ENCODE measurements around the gene PAH. TPM values are rescaled to one million over a fixed set of nuclear protein-coding genes. Genes with fewer than 3 reads are reported as not detected.

PAH gene
- polyA plus RNA-seq (ENCODE audit: low read depth in 6 of 6) = not detected

DNA sequence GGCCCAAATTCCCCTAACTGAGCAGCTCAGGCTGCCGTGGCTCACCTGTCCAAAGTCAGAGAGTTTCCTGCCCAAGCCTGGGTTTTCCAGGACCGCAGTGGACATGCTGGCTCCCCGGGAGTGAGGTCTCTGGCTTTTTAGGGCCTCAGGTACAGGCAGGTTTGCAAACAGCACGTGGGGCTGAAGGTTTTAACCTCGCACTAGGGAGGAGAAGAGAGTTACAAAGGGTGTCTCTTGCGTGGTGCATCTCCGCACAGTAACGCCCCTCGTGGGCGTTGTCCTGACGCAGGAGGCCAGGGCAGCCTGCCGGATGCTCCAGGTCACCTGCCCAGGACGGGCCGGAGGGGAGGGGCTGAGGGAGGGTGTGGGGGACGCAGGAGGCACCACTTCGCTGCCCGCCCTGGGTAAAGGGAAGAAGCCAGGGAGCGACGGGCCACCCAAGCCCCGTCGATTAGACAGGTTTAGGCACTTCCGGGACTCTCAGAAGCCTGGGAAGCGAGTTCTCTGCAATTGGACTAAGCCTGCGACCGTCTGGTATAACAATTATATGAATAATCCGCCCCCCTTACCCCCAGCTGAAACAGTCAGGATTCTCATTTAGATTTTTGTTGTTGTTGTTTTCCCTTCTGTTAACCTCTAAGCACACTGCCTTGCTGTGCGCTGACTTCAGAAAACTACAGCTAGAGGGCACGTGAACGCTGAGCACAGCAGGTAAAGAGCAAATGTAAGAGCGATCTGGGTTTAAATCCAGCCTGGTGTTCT, at the start of gene PAH:
TSS of gene PAH (minus strand) at position 219 of the 762 bp plus-strand sequence. CDS start at position 105, 114 bp downstream.
- peaks cover 0 to 3% (median 0%) of the 10 kb centered on the region in 7 donors for H3K9me3 Mint-ChIP-seq
- no peaks in the 10 kb centered on the region for H3K36me3 Mint-ChIP-seq
- peak within 1 kb of the TSS in 2 of 6 donors; percentile 35 to 39 for H3K27ac Mint-ChIP-seq
- DNase-seq (no peak), ATAC-seq (ENCODE audit: low read depth in 2 of 2) (peak; percentile 45 to 54)
- H3K27me3 Mint-ChIP-seq = peaks cover 47 to 59% (median 50%) of the 10 kb centered on the region in 3 donors
- peak within 1 kb of the TSS in 6 of 8 donors; percentile 44 to 81 (median 62) for H3K4me3 Mint-ChIP-seq
- H3K4me1 Mint-ChIP-seq = peaks cover 4 to 11% (median 10%) of the 10 kb centered on the region in 3 donors

DNA sequence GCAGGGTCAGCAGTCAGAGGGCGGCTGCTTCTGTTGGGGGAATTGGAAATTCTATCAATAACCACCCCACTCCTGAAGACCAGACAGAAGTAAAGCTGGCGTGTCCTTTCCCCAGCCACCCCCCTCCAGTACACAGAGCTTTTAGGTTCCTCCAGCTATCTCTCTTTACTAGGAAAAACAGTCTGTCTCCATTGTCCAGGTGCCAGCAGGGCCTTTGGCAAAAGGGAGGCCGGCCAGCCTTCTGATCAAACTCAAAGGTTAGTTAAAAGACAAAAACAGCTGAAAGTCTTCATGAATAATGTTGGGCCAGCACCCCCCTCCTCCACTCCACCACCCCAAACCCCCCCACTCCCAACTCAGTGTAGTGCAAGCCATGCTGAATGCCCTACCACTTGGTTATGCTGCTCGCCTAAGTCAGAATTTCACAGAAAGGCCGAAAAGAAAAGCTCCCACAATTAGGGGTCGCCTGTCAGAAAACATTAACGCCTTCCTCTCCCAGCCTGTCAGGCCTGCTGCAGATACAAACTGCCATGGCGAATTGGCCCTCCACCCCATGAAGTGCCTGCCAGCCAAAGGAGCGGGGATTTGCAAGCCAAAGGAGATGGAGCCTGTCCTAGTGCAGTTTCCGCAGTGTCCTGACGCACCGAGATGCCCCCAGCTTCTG, 49.3 kb upstream of the PAH start:
- no peak for ATAC-seq (ENCODE audit: low read depth in 2 of 2)
- Mint-ChIP-seq H3K27me3 (peaks cover 78 to 88% (median 87%) of the 10 kb centered on the region in 3 donors), H3K4me3 (peak overlapping the region in 3 of 8 donors; percentile 13 to 61 (median 51))

DNA sequence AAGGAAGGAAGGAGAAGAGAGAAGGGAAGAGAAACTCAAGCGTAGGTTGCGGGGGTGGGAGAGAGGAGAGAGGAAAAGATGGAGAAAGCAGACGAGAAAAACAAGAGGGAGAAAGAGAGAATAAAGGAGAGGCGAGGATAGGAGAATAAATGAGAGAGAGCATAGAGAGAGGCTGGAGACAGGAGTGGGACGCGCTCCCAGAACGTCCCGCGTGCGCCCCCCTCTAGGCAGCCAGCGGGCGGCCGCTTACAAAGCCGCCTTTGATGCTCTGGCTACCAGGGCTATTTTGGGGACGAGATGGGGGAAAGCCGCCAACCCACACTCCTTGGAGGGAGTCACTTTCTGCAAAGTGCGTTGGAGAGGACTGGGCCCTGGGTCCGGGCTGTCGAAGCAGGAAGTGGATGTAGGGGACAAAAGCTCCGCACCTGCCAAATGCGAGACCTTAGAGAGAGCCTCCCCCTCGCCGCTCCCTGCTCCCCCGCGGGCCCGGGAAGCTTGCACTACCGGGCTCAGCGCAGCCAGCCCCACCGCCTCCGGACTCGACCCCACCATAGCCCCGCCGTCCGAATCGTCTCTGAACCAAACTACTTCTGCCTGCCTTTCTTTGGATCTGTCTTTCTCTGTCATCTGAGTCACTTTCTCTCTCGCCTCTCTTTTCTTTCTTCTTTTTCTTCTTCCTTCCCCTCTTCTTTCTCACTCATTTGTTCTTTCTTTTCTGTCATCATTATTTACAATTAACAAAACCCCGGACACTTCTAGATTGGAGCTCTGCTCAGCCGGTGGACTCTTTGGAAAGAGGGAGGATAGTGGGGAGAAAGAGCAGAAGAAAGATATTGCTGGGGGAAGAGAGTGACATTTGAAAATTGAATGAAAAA, 48.5 kb upstream of the PAH start:
- Mint-ChIP-seq H3K27ac (peak overlapping the region in 1 of 6 donors; percentile 67), H3K4me1 (peaks cover 15 to 33% (median 16%) of the 10 kb centered on the region in 3 donors), H3K36me3 (peaks cover 5 to 13% of the 10 kb centered on the region in 2 donors), H3K9me3 (peaks cover 11 to 38% (median 23%) of the 10 kb centered on the region in 7 donors), H3K27me3 (peaks cover 79 to 89% (median 87%) of the 10 kb centered on the region in 3 donors), H3K4me3 (peak overlapping the region in 7 of 8 donors; percentile 51 to 90 (median 73))
- ATAC-seq (ENCODE audit: low read depth in 2 of 2) (no peak), DNase-seq (no peak)

More for the DNA sequence above, 49.3 kb upstream of the PAH start:
- Mint-ChIP-seq H3K4me1 (peaks cover 15 to 29% (median 16%) of the 10 kb centered on the region in 3 donors), H3K27ac (peak overlapping the region in 1 of 6 donors; percentile 60), H3K9me3 (peaks cover 11 to 36% (median 21%) of the 10 kb centered on the region in 7 donors), H3K36me3 (peaks cover 5 to 13% of the 10 kb centered on the region in 2 donors)
- no peak for DNase-seq

DNA sequence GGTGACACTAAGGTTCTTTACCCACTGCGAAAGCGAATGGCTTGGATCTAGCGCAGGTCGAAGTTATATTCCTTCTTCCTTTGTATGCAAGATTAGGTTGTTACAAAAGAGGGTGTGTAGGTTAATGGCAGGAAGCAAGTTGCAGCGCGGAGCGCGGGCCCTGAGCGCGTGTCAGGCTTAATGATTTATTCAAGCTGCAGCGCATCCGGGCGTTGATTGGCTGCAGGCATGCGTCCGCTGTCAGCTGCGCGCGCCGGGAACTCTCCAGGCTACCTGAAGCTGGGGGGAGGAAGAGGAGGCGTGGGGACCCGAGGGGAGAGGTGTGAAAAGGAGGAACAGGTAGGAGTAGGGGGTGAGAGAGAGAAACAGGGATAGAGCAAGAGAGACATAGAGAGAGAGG, 47.8 kb upstream of the PAH start:
- ATAC-seq (ENCODE audit: low read depth in 2 of 2) = peak; percentile 35 to 43
- Mint-ChIP-seq H3K4me3 (peak overlapping the region in 7 of 8 donors; percentile 51 to 90 (median 74)), H3K27ac (peak overlapping the region in 1 of 6 donors; percentile 67), H3K9me3 (peaks cover 11 to 41% (median 24%) of the 10 kb centered on the region in 7 donors), H3K36me3 (peaks cover 5 to 13% of the 10 kb centered on the region in 2 donors), H3K4me1 (peaks cover 15 to 33% (median 16%) of the 10 kb centered on the region in 3 donors), H3K27me3 (peaks cover 84 to 91% (median 90%) of the 10 kb centered on the region in 3 donors)
- DNase-seq = no peak

DNA sequence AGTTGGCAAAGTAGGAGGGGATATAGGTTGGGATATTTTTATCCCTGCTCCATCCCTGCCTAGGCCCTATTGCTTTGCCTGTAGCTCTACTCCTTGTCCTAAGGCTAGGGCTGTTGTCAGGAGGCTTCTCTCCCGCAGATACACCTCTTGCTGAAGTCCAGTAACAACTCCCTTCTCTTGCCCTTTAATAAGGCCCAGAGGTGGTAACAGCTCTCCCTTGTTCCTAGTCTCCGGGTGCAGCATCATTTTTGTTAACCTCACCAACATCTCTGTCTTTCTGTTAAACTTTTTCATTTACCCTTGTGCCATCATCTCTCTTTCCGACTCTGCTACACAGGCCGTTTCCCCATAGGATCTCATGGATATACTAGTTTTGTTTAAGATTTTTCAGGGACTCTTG, 46.8 kb upstream of the PAH start:
- peaks cover 89 to 98% (median 96%) of the 10 kb centered on the region in 3 donors for H3K27me3 Mint-ChIP-seq
- DNase-seq = no peak
- H3K4me1 Mint-ChIP-seq = peaks cover 20 to 43% (median 21%) of the 10 kb centered on the region in 3 donors
- no peak overlapping the region for H3K27ac Mint-ChIP-seq
- no peak for ATAC-seq (ENCODE audit: low read depth in 2 of 2)
- H3K4me3 Mint-ChIP-seq = peak overlapping the region in 1 of 8 donors; percentile 90
- H3K36me3 Mint-ChIP-seq = peaks cover 5 to 13% of the 10 kb centered on the region in 2 donors
- peaks cover 11 to 50% (median 24%) of the 10 kb centered on the region in 7 donors for H3K9me3 Mint-ChIP-seq

DNA sequence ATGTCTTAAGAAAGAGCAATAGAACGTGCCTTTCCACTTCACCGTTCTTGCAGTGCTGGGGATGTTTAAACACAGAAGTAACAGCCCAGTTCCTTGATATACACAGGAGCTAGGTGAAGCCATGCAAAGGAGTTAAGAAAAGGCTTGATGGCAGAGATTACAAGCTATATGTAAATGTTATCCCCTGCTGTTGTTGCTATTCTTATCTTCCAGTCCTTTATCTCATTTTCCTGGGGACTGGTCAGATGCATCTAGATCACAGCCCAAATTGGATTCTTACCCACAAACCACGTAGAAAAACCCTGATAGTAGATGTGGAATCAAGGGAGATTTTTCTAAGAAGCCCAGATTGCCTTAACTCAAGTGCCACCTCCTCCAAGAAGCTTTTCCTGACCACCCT, 45.9 kb upstream of the PAH start:
- Mint-ChIP-seq H3K9me3 (peaks cover 11 to 50% (median 24%) of the 10 kb centered on the region in 7 donors), H3K27ac (no peak overlapping the region), H3K36me3 (peaks cover 5 to 13% of the 10 kb centered on the region in 2 donors), H3K4me1 (peaks cover 22 to 47% (median 22%) of the 10 kb centered on the region in 3 donors), H3K4me3 (peak overlapping the region in 1 of 8 donors; percentile 85), H3K27me3 (peaks cover 85 to 92% (median 92%) of the 10 kb centered on the region in 3 donors)
- ATAC-seq (ENCODE audit: low read depth in 2 of 2) (no peak), DNase-seq (no peak)

DNA sequence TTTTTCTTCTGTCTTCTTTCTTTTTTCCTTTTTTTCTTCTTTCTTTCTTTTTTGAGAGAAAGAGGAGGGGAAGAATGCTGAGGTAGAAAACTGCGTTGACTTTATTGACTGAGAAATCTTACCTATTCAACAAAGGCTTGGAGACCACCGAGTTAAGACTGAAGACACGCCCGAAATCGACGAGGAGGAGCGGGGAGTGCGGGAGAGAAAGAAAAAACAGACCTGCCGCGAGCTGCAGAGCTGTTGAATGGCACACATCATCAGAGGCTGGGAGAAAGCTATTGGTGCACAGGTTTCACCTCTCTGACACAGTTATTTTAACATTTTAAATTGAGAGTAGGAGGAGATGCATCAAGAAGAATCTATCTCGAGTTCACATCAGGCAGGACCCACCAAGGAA, 45.5 kb upstream of the PAH start:
- no peak for DNase-seq

DNA sequence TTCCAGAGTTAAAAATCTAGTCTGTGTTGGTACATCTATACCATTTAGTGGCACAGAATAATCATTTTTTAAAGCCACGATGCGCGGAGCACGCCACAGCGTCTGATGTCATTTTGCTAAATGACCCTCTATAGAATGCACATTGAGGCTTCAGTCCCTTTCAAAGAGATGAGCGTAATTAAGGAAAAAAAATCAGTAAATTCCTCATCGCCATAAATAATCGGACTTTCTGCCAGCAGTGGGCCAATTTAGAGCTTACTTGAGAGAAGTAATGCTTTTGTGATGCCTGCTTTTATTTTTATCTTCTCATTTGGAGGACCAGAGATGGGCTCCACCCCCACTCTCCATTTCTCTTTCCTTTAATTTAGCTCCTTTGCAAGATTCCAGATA, 44.4 kb upstream of the PAH start:
- H3K36me3 Mint-ChIP-seq = peaks cover 0 to 13% of the 10 kb centered on the region in 2 donors
- DNase-seq (no peak), ATAC-seq (ENCODE audit: low read depth in 2 of 2) (no peak)
- H3K27me3 Mint-ChIP-seq = peaks cover 82 to 92% (median 92%) of the 10 kb centered on the region in 3 donors
- H3K9me3 Mint-ChIP-seq = peaks cover 11 to 50% (median 26%) of the 10 kb centered on the region in 7 donors
- H3K27ac Mint-ChIP-seq = no peak overlapping the region
- peaks cover 37 to 59% (median 37%) of the 10 kb centered on the region in 3 donors for H3K4me1 Mint-ChIP-seq
- H3K4me3 Mint-ChIP-seq = peak overlapping the region in 3 of 8 donors; percentile 5 to 54 (median 28)

More for the DNA sequence above, 45.5 kb upstream of the PAH start:
- Mint-ChIP-seq H3K4me1 (peaks cover 26 to 50% (median 27%) of the 10 kb centered on the region in 3 donors), H3K27me3 (peaks cover 85 to 92% (median 92%) of the 10 kb centered on the region in 3 donors), H3K36me3 (peaks cover 2 to 13% of the 10 kb centered on the region in 2 donors), H3K4me3 (peak overlapping the region in 5 of 8 donors; percentile 5 to 85 (median 38)), H3K9me3 (peaks cover 11 to 50% (median 25%) of the 10 kb centered on the region in 7 donors), H3K27ac (peak overlapping the region in 2 of 6 donors; percentile 17 to 40)
- ATAC-seq (ENCODE audit: low read depth in 2 of 2) = no peak

DNA sequence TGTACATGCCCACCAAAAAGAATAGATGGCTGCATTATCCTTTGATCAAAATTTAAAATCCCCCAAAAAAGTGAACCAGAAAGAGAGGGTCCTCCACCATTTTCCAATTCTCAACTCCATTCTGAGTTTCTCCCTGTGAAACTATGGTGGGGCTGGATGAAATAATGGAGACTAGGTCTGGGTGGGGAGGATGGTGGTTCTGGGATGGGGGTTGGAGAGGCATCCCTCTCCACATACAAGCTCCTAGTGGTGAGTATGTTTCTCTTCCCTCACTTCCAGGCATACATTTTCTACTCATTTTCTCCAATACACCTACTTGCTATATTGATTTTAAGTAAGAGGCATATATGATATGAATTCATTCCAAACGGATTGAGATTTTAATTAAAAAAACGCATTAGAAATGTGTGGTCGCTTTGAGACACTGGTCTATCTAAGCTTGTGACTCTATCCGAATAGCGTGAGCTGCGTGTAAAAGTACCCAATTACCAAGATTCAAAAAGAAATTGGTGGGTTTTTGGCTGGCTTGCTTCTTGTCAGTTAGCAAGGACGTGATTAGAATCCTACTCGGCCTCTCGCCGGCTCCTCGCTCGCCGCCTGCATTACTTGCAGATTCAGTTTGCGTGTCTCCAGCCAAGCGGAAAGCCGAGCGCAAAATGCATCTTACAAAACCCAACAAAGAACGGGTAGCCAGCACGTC, 43.9 kb upstream of the PAH start:
- Mint-ChIP-seq H3K27ac (no peak overlapping the region), H3K36me3 (peaks cover 0 to 13% of the 10 kb centered on the region in 2 donors), H3K4me1 (peaks cover 37 to 59% (median 38%) of the 10 kb centered on the region in 3 donors), H3K9me3 (peaks cover 11 to 50% (median 26%) of the 10 kb centered on the region in 7 donors), H3K4me3 (peak overlapping the region in 3 of 8 donors; percentile 5 to 28 (median 12)), H3K27me3 (peaks cover 83 to 94% (median 90%) of the 10 kb centered on the region in 3 donors)
- ATAC-seq (ENCODE audit: low read depth in 2 of 2) (no peak), DNase-seq (no peak)

DNA sequence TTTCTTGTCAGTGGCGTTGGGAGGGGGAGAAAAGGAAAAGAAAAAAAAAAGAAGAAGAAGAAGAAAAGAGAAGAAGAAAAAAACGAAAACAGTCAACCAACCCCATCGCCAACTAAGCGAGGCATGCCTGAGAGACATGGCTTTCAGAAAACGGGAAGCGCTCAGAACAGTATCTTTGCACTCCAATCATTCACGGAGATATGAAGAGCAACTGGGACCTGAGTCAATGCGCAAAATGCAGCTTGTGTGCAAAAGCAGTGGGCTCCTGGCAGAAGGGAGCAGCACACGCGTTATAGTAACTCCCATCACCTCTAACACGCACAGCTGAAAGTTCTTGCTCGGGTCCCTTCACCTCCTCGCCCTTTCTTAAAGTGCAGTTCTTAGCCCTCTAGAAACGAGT, 42.3 kb upstream of the PAH start:
- Mint-ChIP-seq H3K27me3 (peaks cover 82 to 94% (median 90%) of the 10 kb centered on the region in 3 donors), H3K36me3 (peaks cover 0 to 13% of the 10 kb centered on the region in 2 donors), H3K4me1 (peaks cover 26 to 46% (median 29%) of the 10 kb centered on the region in 3 donors)

DNA sequence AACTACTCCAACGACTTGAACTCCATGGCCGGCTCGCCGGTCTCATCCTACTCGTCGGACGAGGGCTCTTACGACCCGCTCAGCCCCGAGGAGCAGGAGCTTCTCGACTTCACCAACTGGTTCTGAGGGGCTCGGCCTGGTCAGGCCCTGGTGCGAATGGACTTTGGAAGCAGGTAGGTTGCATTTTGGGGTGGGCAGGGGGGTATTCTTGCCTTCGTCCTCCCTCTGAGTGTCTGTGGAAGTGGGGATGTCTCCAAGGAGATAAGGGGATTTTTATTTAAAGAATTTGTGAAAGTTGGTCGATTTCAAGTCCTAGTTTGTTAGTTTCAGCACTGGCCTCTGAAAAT, 41.8 kb upstream of the PAH start:
- DNase-seq (no peak), ATAC-seq (ENCODE audit: low read depth in 2 of 2) (no peak)
- H3K4me3 Mint-ChIP-seq = peak overlapping the region; percentile 6 to 80 (median 70)
- peak overlapping the region in 3 of 6 donors; percentile 33 to 84 (median 51) for H3K27ac Mint-ChIP-seq
- peaks cover 0 to 8% of the 10 kb centered on the region in 2 donors for H3K36me3 Mint-ChIP-seq
- H3K4me1 Mint-ChIP-seq = peaks cover 26 to 44% (median 29%) of the 10 kb centered on the region in 3 donors
- peaks cover 6 to 34% (median 13%) of the 10 kb centered on the region in 7 donors for H3K9me3 Mint-ChIP-seq
- peaks cover 82 to 94% (median 90%) of the 10 kb centered on the region in 3 donors for H3K27me3 Mint-ChIP-seq

More for the DNA sequence above, 42.3 kb upstream of the PAH start:
- DNase-seq = no peak
- H3K27ac Mint-ChIP-seq = peak overlapping the region in 1 of 6 donors; percentile 19
- H3K9me3 Mint-ChIP-seq = peaks cover 11 to 40% (median 19%) of the 10 kb centered on the region in 7 donors
- H3K4me3 Mint-ChIP-seq = peak overlapping the region; percentile 6 to 80 (median 70)
- no peak for ATAC-seq (ENCODE audit: low read depth in 2 of 2)

Measured in naive B cell (primary cell).